ENCODE measurements around the gene FOXN3.

The FOXN3 gene

DNA sequence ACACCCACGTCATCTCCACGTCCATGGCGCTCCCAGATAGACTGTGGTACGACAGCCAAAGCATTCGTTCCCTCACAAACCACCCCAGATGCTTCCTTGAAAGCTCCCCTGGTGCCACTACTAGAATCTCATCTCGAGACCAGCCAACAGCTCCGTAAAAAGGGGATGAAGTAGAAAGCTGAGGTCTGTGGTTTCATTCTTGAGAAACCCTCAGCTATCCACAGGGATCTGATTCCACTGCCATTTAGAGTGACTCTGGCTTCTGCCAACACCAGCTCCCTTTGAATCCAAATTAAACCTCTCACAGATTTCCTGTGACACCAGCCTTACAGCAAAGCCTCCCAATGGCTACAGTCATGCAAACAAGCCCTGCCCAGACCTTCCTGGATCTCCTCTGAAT is 18.5 kb upstream of the FOXN3 start:
- DNase-seq (ENCODE audit: low read depth in 1 of 2, low spot score in 1 of 2): no peak
- no peak overlapping the region for H3K4me3 ChIP-seq (replicated peaks; ENCODE audit: insufficient read depth, low read length)
- no peak overlapping the region for H3K27ac ChIP-seq (replicated peaks)
- H3K27me3 ChIP-seq (ENCODE audit: insufficient read depth, poor library complexity, severe bottlenecking): no peaks in the 10 kb centered on the region
- TF ChIP-seq, protein P1, sequence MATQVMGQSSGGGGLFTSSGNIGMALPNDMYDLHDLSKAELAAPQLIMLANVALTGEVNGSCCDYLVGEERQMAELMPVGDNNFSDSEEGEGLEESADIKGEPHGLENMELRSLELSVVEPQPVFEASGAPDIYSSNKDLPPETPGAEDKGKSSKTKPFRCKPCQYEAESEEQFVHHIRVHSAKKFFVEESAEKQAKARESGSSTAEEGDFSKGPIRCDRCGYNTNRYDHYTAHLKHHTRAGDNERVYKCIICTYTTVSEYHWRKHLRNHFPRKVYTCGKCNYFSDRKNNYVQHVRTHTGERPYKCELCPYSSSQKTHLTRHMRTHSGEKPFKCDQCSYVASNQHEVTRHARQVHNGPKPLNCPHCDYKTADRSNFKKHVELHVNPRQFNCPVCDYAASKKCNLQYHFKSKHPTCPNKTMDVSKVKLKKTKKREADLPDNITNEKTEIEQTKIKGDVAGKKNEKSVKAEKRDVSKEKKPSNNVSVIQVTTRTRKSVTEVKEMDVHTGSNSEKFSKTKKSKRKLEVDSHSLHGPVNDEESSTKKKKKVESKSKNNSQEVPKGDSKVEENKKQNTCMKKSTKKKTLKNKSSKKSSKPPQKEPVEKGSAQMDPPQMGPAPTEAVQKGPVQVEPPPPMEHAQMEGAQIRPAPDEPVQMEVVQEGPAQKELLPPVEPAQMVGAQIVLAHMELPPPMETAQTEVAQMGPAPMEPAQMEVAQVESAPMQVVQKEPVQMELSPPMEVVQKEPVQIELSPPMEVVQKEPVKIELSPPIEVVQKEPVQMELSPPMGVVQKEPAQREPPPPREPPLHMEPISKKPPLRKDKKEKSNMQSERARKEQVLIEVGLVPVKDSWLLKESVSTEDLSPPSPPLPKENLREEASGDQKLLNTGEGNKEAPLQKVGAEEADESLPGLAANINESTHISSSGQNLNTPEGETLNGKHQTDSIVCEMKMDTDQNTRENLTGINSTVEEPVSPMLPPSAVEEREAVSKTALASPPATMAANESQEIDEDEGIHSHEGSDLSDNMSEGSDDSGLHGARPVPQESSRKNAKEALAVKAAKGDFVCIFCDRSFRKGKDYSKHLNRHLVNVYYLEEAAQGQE (IDR thresholded peaks at IDR 0.05; ENCODE audit: insufficient replicate concordance, low read depth): no peak
- TF ChIP-seq POLR2AphosphoS5 (IDR thresholded peaks at IDR 0.05; ENCODE audit: low read depth): no peak
- no peak for TF ChIP-seq SPI1 (IDR thresholded peaks at IDR 0.05; ENCODE audit: borderline replicate concordance, low read depth)
- no peak for TF ChIP-seq GABPA (IDR thresholded peaks at IDR 0.05; ENCODE audit: low read depth)
- TF ChIP-seq, protein P2, sequence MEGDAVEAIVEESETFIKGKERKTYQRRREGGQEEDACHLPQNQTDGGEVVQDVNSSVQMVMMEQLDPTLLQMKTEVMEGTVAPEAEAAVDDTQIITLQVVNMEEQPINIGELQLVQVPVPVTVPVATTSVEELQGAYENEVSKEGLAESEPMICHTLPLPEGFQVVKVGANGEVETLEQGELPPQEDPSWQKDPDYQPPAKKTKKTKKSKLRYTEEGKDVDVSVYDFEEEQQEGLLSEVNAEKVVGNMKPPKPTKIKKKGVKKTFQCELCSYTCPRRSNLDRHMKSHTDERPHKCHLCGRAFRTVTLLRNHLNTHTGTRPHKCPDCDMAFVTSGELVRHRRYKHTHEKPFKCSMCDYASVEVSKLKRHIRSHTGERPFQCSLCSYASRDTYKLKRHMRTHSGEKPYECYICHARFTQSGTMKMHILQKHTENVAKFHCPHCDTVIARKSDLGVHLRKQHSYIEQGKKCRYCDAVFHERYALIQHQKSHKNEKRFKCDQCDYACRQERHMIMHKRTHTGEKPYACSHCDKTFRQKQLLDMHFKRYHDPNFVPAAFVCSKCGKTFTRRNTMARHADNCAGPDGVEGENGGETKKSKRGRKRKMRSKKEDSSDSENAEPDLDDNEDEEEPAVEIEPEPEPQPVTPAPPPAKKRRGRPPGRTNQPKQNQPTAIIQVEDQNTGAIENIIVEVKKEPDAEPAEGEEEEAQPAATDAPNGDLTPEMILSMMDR (IDR thresholded peaks at IDR 0.05; ENCODE audit: insufficient read depth, low read length): no peak

DNA sequence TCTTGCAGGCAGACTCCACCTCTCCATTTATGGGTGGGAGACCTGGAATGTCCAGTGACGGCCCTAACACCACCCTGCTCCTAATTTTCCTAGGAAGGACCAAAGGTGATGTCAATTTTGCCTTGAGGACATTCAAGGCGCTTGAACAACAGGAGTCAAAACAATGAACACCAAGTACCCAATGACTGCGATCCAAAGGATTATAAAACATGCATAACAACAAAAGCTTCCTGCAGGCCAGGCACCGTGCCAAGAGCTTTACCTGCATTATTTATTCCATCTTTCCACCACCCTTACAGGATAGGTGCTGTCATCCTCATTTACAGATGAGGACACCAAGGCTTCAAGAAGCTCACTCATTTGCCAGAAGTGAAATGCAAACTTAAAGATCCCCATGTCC is 15.2 kb upstream of the FOXN3 start:
- TF ChIP-seq, protein P1 (IDR thresholded peaks at IDR 0.05; ENCODE audit: insufficient replicate concordance, low read depth): no peak
- no peak for TF ChIP-seq POLR2AphosphoS5 (IDR thresholded peaks at IDR 0.05; ENCODE audit: low read depth)
- TF ChIP-seq, protein P2 (IDR thresholded peaks at IDR 0.05; ENCODE audit: insufficient read depth, low read length): no peak
- H3K4me3 ChIP-seq (replicated peaks; ENCODE audit: insufficient read depth, low read length): no peak overlapping the region
- no peak overlapping the region for H3K27ac ChIP-seq (replicated peaks)
- H3K27me3 ChIP-seq (ENCODE audit: insufficient read depth, poor library complexity, severe bottlenecking): no peaks in the 10 kb centered on the region
- DNase-seq (ENCODE audit: low read depth in 1 of 2, low spot score in 1 of 2): no peak

DNA sequence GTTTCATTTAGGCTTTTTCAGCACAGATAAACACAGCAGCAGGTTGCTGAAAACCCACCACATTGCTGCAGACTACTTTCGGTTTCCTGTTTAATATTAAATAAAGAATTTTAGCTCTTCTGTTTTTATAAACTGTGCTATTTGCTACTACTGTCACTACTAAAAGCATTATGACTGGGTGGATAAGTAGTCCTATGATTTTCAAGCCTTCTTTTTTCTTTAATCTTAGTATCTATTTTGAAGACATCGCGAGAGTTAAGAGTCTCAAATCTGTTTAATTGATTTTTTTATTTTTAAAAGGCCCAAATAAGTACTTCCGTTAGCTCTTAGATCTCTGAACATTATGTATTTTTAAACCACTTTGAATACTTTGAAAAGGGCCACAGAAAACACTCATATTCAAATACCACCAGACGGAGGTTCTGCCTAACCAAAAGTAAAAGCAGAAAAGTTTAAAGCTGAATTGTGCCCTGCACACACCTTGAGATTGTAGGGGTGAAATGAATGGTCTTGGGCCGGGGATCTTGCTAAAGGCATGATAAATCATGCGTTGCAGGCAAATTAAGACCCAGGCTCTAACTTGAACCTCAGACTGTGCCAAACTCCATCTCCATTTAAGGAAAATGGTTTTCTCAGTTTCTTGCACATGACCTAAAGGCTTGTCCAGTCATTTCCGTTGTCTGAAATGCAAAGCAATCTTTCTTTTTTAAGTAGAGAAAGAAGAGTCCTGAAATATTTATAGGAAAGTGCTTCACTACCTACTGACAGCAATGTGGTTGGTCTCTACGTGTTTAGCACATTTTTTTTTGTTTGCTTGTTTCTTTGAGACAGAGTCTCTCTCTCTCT is 13.6 kb upstream of the FOXN3 start:
- Histone ChIP-seq H3K27me3 (ENCODE audit: insufficient read depth, poor library complexity, severe bottlenecking) (no peaks in the 10 kb centered on the region), H3K27ac (replicated peaks) (peak overlapping the region; percentile 52), H3K4me3 (replicated peaks; ENCODE audit: insufficient read depth, low read length) (no peak overlapping the region)
- no peak for TF ChIP-seq GABPA (IDR thresholded peaks at IDR 0.05; ENCODE audit: low read depth)
- TF ChIP-seq, protein P2 (IDR thresholded peaks at IDR 0.05; ENCODE audit: insufficient read depth, low read length): no peak
- TF ChIP-seq, protein P1 (IDR thresholded peaks at IDR 0.05; ENCODE audit: insufficient replicate concordance, low read depth): no peak
- TF ChIP-seq SPI1 (IDR thresholded peaks at IDR 0.05; ENCODE audit: borderline replicate concordance, low read depth): no peak
- TF ChIP-seq POLR2AphosphoS5 (IDR thresholded peaks at IDR 0.05; ENCODE audit: low read depth): no peak
- DNase-seq (ENCODE audit: low read depth in 1 of 2, low spot score in 1 of 2): no peak

Data from HL-60 (cell line).